Measurements from ENCODE around the gene FMO3. TPM values are rescaled to one million over a fixed set of nuclear protein-coding genes. Genes with fewer than 3 reads are reported as not detected.

The FMO3 gene
- polyA plus RNA-seq, 1 donor (not counting 4 experiments of a cell fraction or from before 2014, with no cell fraction given) = not detected

DNA sequence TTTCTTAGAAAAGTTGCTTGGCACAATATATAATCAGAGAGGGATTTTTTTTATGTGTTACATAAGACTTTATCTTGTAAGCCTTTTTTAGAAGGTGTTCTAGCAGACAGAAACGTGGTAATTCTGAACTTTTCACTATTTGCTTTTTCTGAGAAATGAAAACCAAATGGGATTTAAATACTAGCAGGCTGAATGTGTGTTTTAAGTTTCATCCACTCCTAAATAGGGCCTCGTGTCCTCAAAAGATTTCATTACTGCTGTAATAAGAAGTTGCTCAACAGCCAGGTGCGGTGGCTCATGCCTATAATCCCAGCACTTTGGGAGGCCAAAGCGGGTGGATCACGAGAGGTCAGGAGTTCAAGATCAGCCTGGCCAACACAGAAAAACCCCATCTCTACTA lies 49.7 kb downstream of the FMO3 start:
- Histone ChIP-seq H3K27ac (ENCODE audit: control insufficient read depth, insufficient read depth, low read length) (no peak overlapping the region), H3K27me3 (ENCODE audit: control insufficient read depth, extremely low read depth, insufficient read depth, low read length) (no peaks in the 10 kb centered on the region), H3K9me3 (ENCODE audit: control insufficient read depth, low read depth, low read length) (no peaks in the 10 kb centered on the region), H3K9me1 (ENCODE audit: control insufficient read depth, extremely low read depth, insufficient read depth, low read length) (no peaks in the 10 kb centered on the region), H2AFZ (ENCODE audit: control insufficient read depth, low read length) (no peak overlapping the region), H3K79me2 (ENCODE audit: control insufficient read depth, insufficient read depth, low read length) (no peaks in the 10 kb centered on the region), H3K4me2 (ENCODE audit: control insufficient read depth, extremely low read depth, insufficient read depth, low read depth, low read length) (no peak overlapping the region), H3K9ac (ENCODE audit: control insufficient read depth, extremely low read depth, insufficient read depth, low read length) (no peak overlapping the region), H3K36me3 (ENCODE audit: control insufficient read depth in 2 of 2, extremely low read depth in 1 of 2, insufficient read depth in 2 of 2, low read length in 2 of 2) (no peaks in the 10 kb centered on the region), H3K4me3 (ENCODE audit: control insufficient read depth in 2 of 3, extremely low read depth in 1 of 3, insufficient read depth in 2 of 3, low read depth in 1 of 3, low read length in 3 of 3) (no peak overlapping the region), H3K4me1 (ENCODE audit: control insufficient read depth, extremely low read depth, insufficient read depth, low read length) (no peaks in the 10 kb centered on the region), H4K20me1 (ENCODE audit: control insufficient read depth, extremely low read depth, insufficient read depth, low read length) (no peaks in the 10 kb centered on the region)
- TF ChIP-seq EZH2 (IDR thresholded peaks at IDR 0.05; ENCODE audit: low read length) (no peak), CTCF (optimal IDR thresholded peaks at IDR 0.05 in 1 of 3, IDR thresholded peaks at IDR 0.05 in 1 of 3, conservative IDR thresholded peaks at IDR 0.05 in 1 of 3; ENCODE audit: extremely low read depth in 1 of 3, insufficient read depth in 2 of 3, low read length in 3 of 3) (no peak)
- dilution Hi-C loops (cut with MboI; ENCODE audit: extremely low pct_ligation_motif_present, low sequenced_read_pairs) = no loop called here
- no peak for FAIRE-seq
- DNase-seq (ENCODE audit: low read depth, low spot score) = no peak

- Histone ChIP-seq H3K79me2 (ENCODE audit: control insufficient read depth, insufficient read depth, low read length) (no peaks in the 10 kb centered on the region), H3K9me3 (ENCODE audit: control insufficient read depth, low read depth, low read length) (no peaks in the 10 kb centered on the region), H4K20me1 (ENCODE audit: control insufficient read depth, extremely low read depth, insufficient read depth, low read length) (no peaks in the 10 kb centered on the region), H3K4me1 (ENCODE audit: control insufficient read depth, extremely low read depth, insufficient read depth, low read length) (no peaks in the 10 kb centered on the region), H2AFZ (ENCODE audit: control insufficient read depth, low read length) (no peak overlapping the region), H3K27me3 (ENCODE audit: control insufficient read depth, extremely low read depth, insufficient read depth, low read length) (no peaks in the 10 kb centered on the region), H3K4me2 (ENCODE audit: control insufficient read depth, extremely low read depth, insufficient read depth, low read depth, low read length) (no peak overlapping the region), H3K36me3 (ENCODE audit: control insufficient read depth in 2 of 2, extremely low read depth in 1 of 2, insufficient read depth in 2 of 2, low read length in 2 of 2) (no peaks in the 10 kb centered on the region), H3K27ac (ENCODE audit: control insufficient read depth, insufficient read depth, low read length) (no peak overlapping the region), H3K4me3 (ENCODE audit: control insufficient read depth in 2 of 3, extremely low read depth in 1 of 3, insufficient read depth in 2 of 3, low read depth in 1 of 3, low read length in 3 of 3) (no peak overlapping the region), H3K9ac (ENCODE audit: control insufficient read depth, extremely low read depth, insufficient read depth, low read length) (no peak overlapping the region), H3K9me1 (ENCODE audit: control insufficient read depth, extremely low read depth, insufficient read depth, low read length) (no peaks in the 10 kb centered on the region)
- no peak for TF ChIP-seq EZH2 (IDR thresholded peaks at IDR 0.05; ENCODE audit: low read length)
- no peak for TF ChIP-seq CTCF (optimal IDR thresholded peaks at IDR 0.05 in 1 of 3, IDR thresholded peaks at IDR 0.05 in 1 of 3, conservative IDR thresholded peaks at IDR 0.05 in 1 of 3; ENCODE audit: extremely low read depth in 1 of 3, insufficient read depth in 2 of 3, low read length in 3 of 3)
- no peak for DNase-seq (ENCODE audit: low read depth, low spot score)
- no peak for FAIRE-seq
- dilution Hi-C loops (cut with MboI; ENCODE audit: extremely low pct_ligation_motif_present, low sequenced_read_pairs) = no loop called here
Observed at GRCh38 chr1:171140956-171141687, 50.4 kb downstream of the FMO3 start.

All from keratinocyte (primary cell).